Stimulated activated CD8-positive, alpha-beta memory T cell treated with anti-CD3 and anti-CD28 coated beads, Interleukin-7, amount 100 ng/mL, for 48 hours (primary cell): ENCODE results near the gene SLC8B1.

ENCODE experiments used
- DNase-seq, 2 donors: peaks; one replicate each; pipeline ENCODE4 v3.0.0-alpha.2; 2020; ENCODE audit warnings: low read depth in 1 of 2; ENCODE audit errors: extremely low read depth in 1 of 2

The SLC8B1 gene

DNA sequence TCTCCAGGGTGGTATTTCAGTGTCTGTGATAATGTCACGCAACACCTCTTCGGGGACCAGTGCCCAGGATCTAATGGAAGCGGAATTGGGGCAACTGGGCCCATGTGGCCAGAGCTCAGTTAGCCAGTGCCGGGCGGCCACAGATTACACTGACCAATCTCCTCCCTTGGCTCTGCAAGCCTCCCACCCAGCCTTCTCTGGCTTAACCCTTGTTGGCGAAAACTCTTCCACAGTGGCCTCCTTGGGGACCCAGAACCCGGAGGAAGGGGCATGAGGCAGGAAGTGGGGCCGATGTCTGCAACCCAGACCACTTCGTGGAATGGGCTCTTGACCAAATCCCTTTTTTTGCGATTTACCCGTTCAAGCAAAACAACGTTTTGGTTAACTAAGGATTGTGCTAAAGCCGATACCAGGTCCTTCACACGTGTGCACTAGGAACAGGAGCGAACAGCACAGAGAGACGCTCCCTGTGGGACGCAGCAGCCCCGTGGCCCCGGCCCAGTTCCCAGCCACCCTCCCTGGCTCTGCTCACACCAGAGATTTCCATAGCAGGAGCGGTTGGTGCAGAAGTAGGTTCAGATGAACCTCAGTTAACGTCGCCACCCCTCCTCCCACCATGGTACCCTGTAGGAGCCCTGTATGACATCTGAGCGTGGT is 38.2 kb downstream of the SLC8B1 start:
- no peak for DNase-seq

DNA sequence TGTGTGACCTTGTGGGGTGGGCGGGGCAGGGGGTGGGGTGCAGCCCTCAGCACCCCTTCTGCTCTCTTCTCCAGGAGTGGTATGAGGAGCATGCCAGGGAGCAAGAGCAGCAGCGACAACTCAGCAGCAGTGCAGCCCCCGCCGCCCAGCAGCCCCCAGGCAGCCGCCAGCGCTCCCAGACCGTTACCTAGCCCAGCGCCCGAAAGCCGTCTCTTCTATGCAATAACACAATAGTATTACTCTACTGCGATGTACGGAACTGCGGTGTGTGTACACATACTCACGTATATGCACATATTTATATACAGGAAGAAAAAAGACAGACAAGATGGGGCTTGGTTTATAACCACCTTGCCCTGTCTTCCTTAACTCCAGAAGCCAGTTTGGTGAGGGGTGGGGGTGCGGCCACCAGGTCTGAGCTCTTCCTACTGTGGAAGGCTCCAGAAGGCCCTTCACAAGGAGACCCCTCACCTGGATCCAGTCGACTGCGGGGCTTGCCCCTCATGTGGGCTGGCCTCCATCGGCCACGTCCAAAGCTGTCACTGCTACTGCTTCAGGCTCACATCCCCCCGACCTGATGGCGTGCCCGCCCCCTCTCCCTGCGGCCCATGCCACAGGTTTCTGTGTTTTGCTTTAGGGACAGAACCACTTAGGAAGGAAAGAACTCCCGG is 38.9 kb downstream of the SLC8B1 start:
- no peak for DNase-seq

DNA sequence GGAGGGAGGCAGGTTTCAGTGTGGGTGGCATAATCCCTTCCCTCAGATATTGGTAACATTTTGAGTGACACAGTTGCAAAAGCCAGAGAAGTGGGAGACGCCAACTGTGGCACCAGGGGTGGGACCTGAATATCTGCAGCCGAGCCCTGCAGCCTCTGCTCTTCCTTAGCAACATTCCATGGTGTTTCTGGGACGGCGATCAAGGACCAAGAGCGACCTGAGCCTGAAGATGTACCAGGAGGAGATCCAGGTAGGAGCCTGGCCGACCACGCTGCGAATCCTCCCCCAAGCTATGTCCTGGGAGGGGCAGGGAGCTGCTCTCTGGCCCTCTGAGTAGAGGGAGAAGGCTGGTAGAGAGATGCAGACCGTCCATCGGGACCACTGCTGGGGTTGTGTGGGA is 41.8 kb downstream of the SLC8B1 start:
- no peak for DNase-seq

DNA sequence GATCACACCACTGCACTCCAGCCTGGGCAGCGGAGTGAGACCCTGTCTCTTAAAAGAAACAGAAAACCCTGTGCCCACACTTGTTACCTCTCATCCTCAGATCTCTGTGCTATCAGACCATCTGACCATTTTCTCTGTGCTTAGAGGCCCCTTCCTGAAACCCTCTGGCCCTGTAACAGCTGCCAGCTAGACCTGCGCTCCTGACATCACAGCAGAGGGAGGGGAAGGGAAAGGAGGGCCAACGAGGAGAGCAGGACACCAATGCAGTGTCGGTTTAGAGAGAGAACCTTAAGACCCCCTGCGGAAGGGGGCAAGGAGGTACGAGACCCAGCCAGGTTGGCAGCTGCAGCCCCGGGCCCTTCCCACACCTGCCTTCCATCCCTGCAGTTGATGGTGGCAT is 42.4 kb downstream of the SLC8B1 start:
- DNase-seq = no peak

DNA sequence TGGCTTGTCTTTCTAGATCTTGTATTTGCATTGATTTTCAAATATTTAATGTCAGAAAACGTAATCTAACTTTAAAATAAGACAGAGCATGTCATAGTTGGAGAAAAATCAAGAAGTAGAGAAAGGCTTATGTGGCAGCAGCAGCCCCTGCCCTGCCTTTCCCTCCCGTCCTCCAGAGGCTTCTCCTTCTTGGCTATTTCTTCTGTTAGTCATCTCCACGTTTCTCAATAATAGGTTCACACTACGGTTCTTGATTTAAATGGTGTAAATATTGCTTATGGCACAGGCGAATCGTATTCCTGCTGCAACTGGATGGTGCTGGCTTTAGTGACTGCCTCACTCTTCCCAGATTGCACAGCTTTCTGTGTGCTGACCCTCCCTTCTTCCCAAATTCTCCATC is 42.8 kb downstream of the SLC8B1 start:
- no peak for DNase-seq

DNA sequence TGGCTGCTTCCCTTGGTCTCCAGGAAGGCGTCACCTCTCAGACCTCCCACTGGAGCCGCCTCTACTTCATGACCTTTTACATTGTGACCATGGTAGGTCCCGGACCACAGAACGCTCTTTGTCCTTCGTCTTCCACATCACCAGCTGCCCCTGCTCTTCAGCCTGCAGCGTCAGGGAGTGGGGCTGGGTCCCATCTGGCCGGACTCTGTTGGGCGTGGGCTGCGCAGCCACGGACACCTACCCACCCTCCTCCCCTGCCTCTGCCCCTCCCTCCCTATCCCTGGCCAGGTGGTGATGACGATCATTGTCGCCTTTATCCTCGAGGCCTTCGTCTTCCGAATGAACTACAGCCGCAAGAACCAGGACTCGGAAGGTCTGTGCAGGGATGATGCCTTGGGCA is 43.3 kb downstream of the SLC8B1 start:
- DNase-seq = no peak

DNA sequence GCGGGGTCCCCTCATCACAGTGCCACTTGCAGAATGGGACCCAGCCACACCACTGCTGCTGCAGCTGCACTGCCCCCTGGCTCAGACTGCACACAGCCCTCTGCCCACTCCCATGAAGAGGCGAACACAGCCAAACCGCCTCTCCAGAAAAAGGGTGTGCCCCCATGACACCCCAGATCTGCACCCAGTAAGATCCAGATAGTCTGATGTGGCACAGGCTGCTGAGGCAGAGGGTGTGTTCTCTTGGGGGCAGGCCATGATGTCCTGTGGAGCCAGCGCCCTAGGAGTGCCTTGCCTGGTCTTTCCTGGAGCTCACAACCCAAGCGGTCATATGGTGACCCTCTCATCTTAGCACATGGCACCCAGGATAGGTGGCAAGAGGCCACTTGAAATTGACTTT is 44.4 kb downstream of the SLC8B1 start:
- DNase-seq = no peak

DNA sequence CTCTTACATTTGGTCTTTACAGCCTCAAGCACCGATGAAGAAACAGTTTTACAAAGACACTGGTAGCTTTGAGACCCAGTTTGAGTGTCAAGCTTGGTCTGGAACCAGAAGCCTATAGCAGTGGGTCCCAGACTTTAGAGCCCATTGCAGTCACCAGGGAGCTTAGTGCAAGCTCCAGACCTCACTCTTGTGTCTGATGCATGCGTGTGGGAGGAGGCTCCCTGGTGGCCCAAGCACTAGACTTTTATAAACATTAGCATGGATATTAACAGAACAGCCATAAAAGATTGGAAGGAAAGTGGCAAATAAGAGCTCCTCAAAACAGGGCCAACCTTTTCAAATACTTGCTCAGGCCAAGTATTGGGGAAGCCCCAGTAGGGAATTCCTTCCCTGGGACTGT is 45.5 kb downstream of the SLC8B1 start:
- no peak for DNase-seq

DNA sequence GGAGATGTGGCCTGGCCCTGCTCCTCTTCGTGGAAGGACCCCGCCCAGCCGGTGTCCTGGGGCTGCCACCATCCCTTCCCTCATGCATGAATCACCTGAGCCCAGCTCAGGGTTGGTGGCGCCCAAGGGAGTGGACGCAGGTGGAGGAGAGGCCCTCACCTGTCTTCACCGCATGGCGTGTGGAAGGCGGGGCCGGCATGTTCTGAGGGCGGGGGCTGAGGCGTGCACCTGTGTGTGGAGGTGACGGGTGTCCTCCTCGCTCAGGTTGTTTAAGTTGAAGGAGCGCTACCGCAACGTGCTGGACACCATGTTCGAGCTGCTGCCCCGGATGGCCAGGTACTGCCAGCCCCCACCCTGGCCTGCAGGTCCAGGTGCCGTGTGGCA is 47.0 kb downstream of the SLC8B1 start:
- no peak for DNase-seq

DNA sequence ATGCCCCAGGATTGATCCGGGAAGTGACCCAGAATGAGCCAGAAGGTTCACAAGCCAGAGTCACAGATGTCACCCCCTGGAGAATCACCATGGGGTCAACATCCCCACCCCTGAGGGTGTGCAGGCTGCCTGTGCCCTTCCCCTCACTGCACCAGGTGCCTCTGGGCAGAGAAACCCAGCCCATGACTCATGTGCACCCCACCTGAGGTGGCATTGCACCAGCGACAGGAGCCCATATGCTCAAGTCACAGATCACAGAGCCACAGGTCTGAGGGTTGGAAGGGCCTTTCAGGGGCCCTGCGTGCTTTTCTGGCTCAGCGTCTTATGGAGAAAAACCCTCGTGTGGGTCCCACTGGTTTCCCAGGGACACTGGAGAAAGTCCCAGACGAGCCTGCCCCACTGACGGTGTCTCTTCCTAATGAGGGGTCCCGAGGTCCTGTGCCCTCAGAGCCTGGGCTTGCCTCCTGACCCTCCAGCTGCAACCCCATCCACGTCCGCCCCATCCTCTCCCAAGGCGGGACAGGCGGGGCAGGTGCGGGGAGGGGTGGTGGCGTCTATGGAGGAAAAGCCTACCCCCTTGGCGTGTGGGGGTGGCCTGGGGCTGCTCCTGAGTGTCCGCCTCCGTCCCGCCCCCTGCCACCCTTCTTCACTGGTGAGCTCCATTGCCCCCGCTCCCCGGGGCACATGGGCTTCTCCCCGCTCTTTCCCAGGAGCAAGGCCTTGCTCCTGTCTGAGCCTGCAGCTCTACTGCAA is 47.6 kb downstream of the SLC8B1 start:
- no peak for DNase-seq

DNA sequence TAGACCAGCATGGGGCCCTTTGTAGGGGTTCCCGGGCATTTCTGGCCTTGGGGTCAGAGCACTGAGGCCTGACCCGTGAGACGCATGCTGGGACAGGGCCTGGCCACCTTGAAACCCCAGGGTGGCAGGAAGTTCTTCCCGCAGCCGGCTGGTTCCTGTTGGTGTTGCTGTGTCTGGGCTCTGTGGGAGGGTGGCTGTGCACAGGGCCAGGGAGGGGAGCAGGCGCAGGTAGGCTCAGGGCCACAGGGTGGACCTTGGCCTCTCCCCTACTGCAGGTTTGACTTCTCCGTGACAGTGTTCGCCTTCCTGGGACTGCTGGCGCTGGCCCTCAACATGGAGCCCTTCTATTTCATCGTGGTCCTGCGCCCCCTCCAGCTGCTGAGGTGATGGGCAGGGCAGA is 48.2 kb downstream of the SLC8B1 start:
- no peak for DNase-seq

DNA sequence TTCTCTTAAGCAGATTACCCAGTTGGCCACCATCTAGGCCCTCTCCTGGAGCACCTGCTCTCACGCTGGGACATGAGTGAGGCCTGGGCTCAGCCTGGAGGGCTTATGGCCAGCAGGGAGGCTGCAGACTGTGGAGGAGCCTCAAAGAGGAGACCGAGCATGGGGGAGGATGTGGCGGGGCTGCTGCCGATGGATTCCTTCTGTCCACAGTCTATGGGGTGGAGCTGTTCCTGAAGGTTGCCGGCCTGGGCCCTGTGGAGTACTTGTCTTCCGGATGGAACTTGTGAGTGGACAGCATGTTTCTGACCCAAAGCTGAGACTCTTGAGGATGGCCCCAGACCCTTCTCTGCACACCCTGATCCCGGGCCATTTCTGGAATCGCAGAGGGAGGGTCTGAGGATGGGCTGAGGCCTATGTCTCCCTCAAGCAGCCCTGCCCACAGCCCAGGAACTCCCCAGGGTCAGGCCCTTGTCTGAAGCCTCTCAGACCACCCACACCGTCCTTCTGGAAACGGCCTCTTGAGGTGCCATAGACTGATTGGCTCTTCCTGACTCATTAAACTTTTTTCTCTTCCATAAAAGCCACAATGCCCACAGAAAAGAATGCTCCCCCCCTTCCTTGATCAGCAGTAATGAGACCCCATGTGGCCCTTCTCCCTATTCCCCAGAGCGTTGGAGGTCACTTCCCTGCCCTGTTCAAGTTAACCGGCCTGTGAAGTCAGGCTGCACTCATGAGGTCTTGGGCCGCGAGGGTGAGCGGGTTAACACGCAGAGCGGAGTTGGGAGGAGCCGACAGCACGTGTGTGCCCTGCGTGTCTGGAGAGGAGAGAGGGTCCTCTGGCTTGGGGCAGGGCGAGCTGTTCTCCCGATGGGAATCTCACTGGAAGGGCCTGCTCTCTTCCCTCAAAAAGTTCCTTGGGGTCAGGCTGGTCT is 49.0 kb downstream of the SLC8B1 start:
- no peak for DNase-seq

DNA sequence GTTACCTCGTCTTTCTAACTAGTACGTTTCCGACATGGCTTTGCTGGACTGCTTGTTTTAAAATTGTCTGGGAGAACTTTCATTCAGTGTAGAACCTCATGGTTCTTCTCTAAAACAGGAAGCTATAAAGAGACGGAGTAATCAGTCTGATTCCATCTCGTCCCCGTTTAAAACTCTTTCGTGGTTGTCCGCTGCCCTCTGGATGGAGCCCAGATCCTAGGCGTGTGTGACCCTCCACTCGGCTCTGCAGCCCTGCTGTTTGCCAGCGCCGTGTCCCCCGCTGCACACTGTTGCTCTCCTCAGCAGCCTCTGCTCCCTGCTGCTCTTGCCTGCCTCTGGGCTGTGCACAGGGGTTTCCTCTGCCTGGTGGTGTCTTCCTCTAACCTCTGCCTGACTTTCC is 50.2 kb downstream of the SLC8B1 start:
- DNase-seq = no peak

DNA sequence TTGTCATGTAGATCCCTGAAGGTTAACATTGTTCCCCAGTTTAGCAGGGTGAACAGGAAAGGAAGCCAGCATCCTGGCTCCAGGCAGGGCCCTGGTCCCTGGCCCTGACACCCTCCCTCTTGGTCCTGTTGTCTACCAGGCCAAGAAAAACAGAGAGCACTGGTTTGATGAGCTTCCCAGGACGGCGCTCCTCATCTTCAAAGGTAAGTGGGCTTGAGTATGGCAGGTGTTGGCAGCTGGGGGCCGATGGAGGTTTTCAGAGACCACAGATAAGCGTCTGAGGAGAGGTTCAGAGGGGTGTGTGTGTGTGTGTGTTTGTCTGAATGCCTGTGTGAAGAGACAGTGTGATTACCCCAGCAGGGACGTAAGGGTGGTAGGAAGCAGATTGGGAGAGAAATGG is 56.3 kb downstream of the SLC8B1 start:
- no peak for DNase-seq

DNA sequence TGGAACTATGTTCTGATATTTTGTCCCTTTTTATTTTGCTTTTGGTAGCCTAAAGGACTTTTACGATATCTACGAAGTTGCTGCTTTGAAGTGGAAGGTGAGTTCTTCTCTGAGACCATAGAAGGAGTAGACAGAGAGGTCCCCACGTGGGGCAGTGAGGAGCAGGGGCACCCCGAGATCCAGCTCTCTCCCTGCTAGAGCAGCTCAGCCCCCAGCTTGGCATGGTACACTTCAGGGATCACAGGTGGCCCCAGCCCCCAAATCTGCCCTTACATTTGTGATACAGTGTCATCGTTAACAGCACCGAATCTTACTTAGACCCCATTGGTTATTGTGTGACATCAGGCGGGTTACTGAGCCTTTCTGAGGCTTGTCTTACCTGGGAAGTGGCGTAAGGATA is 56.8 kb downstream of the SLC8B1 start:
- no peak for DNase-seq

DNA sequence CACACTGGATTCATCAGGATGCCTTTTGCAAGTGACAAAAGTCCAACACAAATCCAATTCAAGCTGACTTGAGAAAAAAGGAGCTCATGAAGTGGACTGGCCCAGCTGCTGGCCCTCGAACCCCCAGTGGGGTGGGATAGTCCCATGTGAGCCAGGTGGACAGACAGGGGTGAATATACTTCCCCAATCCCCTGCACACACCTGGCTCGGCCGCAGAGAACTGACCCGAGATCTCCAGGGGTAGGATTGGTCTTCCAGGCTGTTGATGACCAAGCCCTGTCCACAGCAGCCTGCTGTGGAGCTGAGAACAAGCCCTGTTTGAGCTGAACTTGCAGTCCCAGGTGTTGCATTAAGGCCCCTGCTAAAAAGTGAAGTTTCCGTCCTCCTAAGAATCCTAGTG is 57.4 kb downstream of the SLC8B1 start:
- DNase-seq = no peak

DNA sequence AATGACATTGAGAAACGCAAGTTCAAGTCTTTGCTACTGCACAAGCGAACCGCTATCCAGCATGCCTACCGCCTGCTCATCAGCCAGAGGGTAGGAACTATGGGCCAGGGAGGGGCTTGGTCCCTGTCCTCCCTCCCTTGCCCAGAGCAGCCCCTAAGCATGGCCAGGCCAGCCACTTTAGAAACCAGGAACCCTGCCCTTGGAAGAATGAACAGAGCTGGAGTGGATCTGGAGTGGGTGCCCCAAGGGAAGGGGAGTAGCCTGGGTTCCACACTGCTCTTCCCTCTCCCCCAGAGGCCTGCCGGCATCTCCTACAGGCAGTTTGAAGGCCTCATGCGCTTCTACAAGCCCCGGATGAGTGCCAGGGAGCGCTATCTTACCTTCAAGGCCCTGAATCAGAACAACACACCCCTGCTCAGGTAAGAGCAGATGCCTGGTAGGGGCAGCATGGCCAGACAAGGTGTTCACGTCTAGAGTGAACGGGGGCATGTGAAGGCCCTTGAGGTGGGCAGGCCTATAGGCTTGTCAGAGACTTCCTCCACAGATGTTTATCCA is 57.9 kb downstream of the SLC8B1 start:
- DNase-seq = no peak

DNA sequence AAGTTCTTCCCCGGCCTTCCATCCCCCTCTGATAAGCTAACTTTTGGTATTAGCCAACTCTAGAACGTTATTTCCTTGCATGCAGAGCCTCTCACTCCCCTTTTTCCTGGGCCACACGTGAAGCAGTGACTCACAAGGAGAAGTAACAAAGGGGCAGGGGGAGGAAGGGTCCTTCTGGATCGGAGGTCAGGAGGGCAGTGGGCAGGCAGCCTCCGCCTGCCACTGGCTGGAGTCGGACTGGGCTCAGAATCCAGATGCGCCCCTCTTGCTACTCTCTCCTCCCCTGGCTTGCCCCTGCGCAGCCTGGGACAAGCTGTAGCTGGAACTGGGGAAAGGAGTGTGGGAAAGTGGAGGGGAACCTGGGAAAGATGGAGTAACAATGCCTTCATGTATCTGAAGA is 58.6 kb downstream of the SLC8B1 start:
- DNase-seq = no peak

DNA sequence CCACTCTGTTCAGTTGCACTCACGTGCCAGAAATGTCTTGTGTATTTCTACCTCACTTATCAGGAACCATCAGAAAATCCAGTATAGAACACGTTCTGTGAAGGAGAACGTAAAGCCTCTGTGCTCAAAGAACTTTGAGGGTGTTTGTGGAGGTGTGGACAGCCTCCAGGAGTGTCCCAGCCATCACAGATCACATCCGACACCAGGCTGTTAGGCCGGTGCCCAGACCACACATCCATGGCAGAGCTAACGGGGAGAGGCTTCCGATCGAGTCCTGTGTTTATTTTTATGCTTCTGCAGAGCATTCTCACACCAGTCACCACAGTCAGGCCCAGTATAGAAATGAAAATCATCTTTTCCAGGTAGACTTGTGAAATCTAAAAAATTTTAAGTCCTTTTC is 60.1 kb downstream of the SLC8B1 start:
- no peak for DNase-seq

DNA sequence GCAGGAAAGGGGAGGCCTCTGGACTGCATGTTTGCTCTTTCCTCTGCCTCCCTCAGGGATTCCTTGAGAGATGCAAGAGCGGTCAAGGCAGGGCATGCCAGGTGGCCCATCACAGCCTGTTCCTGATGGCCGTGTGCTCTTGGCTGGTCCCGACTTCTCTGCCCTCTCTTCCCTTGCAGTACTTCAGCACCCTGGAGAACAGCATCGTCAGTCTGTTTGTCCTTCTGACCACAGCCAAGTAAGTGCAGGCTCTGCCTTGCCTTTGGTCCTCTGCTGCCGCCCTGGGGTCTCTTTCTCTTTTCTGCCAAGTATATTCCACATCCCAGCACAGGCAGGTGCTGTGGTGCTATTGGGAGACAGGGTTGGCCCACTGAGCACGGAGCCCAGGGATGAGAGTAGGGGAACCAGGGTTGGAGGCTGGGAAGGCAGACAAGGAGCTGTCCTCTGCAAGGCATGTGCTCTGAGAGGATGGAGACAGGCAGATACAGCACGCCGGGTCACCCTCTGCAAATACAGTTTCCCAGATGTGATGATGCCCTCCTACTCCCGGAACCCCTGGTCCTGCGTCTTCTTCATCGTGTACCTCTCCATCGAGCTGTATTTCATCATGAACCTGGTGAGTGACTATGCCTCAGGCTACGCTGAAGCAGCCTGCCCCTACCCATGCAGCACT is 61.7 kb downstream of the SLC8B1 start:
- no peak for DNase-seq
